ENCODE results near the gene KMT2C. TPM values are rescaled to one million over a fixed set of nuclear protein-coding genes. Genes with fewer than 3 reads are reported as not detected.

KMT2C gene
- total and polyA plus RNA-seq, 10 of the 15 experiments (the other 5 are each of a cell fraction or from before 2014, with no cell fraction given): 3.3 to 45.2 (median 19.2) TPM

GRCh38 chr7:152112829-152113228, 323.0 kb downstream of the KMT2C start (continued):
- TF ChIP-seq E2F8 (IDR thresholded peaks at IDR 0.05; ENCODE audit: low read depth, partially characterized antibody) (no peak), ZNF24 (IDR thresholded peaks at IDR 0.05) (no peak), ATF3 (IDR thresholded peaks at IDR 0.05; ENCODE audit: borderline replicate concordance, extremely low read depth, low read depth, low read length) (no peak), NRF1 (conservative IDR thresholded peaks at IDR 0.05; ENCODE audit: low read depth, low read length) (no peak), ZNF384 (IDR thresholded peaks at IDR 0.05; ENCODE audit: borderline replicate concordance, low read depth, low read length) (no peak), POLR2AphosphoS5 (IDR thresholded peaks at IDR 0.05; ENCODE audit: low read length) (no peak), BACH1 (IDR thresholded peaks at IDR 0.05; ENCODE audit: borderline replicate concordance) (no peak), SMC3 (IDR thresholded peaks at IDR 0.05; ENCODE audit: borderline replicate concordance, low read length) (no peak), EP300 (IDR thresholded peaks at IDR 0.05; ENCODE audit: borderline replicate concordance in 1 of 2, control insufficient read depth in 1 of 2, low read depth in 2 of 2, low read length in 2 of 2) (no peak), MTA3 (IDR thresholded peaks at IDR 0.05; ENCODE audit: borderline replicate concordance, low read length) (no peak)

- H3K9me3 ChIP-seq (replicated peaks; ENCODE audit: control insufficient read depth, insufficient read depth, low read length): no peaks in the 10 kb centered on the region
- ChIA-PET CTCF (no interaction called here), RAD21 (ENCODE audit: unreplicated experiment) (no interaction called here), POLR2A (no interaction called here), SMC1A (ENCODE audit: uncharacterized antibody, unreplicated experiment) (no interaction called here)
- 0 out of 3 replicates have a peak, but pooled peaks have one; percentile 31 for ATAC-seq
- no peak overlapping the region for H3K4me3 ChIP-seq
- no peak overlapping the region for H3K27ac ChIP-seq (ENCODE audit: control insufficient read depth, insufficient read depth)
- FAIRE-seq: no peak
- H4K20me1 ChIP-seq (ENCODE audit: control insufficient read depth, insufficient read depth): no peaks in the 10 kb centered on the region
- no peak overlapping the region for H2AFZ ChIP-seq (ENCODE audit: control insufficient read depth, low read depth, low read length)
- no peak overlapping the region for H3K4me2 ChIP-seq (ENCODE audit: control insufficient read depth, insufficient read depth)
- H3K4me1 ChIP-seq (ENCODE audit: control insufficient read depth, insufficient read depth, low read length): no peaks in the 10 kb centered on the region
- 92% methylated on average over 7 of the region's 7 CpGs for WGBS (ENCODE audit: insufficient coverage, insufficient replicate concordance, low lambda C conversion rate, missing lambda C conversion rate)
- no peaks in the 10 kb centered on the region for H3K79me2 ChIP-seq (ENCODE audit: control insufficient read depth, insufficient read depth, low read length)
- TF ChIP-seq HDAC2 (IDR thresholded peaks at IDR 0.05) (no peak), SMAD1 (IDR thresholded peaks at IDR 0.05; ENCODE audit: low read depth, partially characterized antibody) (no peak)
- intact Hi-C loops (cut with micrococcal nuclease; ENCODE audit: unreplicated experiment): no loop called here
- H3K27me3 ChIP-seq (replicated peaks in 1 of 2; ENCODE audit: control insufficient read depth in 2 of 2, insufficient read depth in 2 of 2, low read length in 1 of 2): no peaks in the 10 kb centered on the region
- no TSS peak for BruUV-seq (replicated peaks)
- in situ Hi-C loops (cut with MboI): no loop called here
- DNase-seq (ENCODE audit: low read depth, low spot score): no peak
- H3K36me3 ChIP-seq (ENCODE audit: control insufficient read depth in 2 of 2, insufficient read depth in 2 of 2, low read length in 1 of 2): no peaks in the 10 kb centered on the region; a peak in 1 of 4 replicates
- H3K9ac ChIP-seq (ENCODE audit: control insufficient read depth, insufficient read depth, low read length): no peak overlapping the region
Observed at GRCh38 chr7:152108359-152108758, 327.4 kb downstream of the KMT2C start.

Measured in GM12878 (cell line).